ENCODE results near the gene APC.

DNA sequence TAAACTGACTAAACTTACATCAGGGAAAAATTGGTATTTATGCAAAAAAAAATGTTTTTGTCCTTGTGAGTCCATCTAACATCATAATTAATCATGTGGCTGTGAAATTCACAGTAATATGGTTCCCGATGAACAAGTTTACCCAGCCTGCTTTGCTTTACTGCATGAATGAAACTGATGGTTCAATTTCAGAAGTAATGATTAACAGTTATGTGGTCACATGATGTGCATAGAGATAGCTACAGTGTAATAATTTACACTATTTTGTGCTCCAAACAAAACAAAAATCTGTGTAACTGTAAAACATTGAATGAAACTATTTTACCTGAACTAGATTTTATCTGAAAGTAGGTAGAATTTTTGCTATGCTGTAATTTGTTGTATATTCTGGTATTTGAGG, 106.8 kb downstream of the APC start:
- TF ChIP-seq POLR2AphosphoS5 (IDR thresholded peaks at IDR 0.05; ENCODE audit: borderline replicate concordance, low read depth, low read length) = no peak
- TF ChIP-seq EZH2 (IDR thresholded peaks at IDR 0.05) = no peak
- TF ChIP-seq FOXP2 (optimal IDR thresholded peaks at IDR 0.05; ENCODE audit: control extremely low read depth, extremely low read length, insufficient read depth) = no peak

All from SK-N-MC (cell line).